ENCODE data around the gene ZNF487. TPM values are rescaled to one million over a fixed set of nuclear protein-coding genes. Genes with fewer than 3 reads are reported as not detected.
A peak's percentile ranks its signal among the peaks of the same experiment; 100 is the strongest.

The ZNF487 gene
- total RNA-seq, 1 donor from 2014 or later: 1.6 TPM

DNA sequence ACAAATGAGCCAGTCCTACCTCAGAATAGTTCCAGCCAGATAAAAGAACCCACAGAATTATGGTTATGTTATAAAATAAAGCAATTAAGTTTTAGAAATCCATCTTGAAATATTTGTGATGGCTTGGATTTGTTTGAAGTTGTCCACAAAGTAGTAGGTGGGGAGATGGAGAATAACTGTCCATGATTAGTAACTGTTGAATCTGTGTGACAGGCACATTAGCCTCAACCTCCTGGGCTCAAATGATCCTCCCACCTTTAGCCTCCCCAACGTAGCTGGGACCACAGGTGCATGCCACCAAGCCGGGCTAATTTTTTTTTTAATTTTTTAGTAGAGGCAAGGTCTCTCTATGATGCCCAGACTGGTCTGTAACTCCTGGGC lies 38.0 kb upstream of the ZNF487 start:
- H3K9me3 Mint-ChIP-seq: no peaks in the 10 kb centered on the region
- peaks cover 69% of the 10 kb centered on the region for H3K36me3 Mint-ChIP-seq (ENCODE audit: low read depth)
- peaks cover 74% of the 10 kb centered on the region for H3K4me1 Mint-ChIP-seq
- H3K27ac Mint-ChIP-seq: peak overlapping the region; percentile 85
- H3K4me3 Mint-ChIP-seq: peak overlapping the region; percentile 90
- intact Hi-C loops (cut with micrococcal nuclease): no loop called here
- H3K27me3 Mint-ChIP-seq: no peaks in the 10 kb centered on the region
- DNase-seq: no peak

- peaks cover 75% of the 10 kb centered on the region for H3K4me1 Mint-ChIP-seq
- peak overlapping the region; percentile 85 for H3K27ac Mint-ChIP-seq
- H3K36me3 Mint-ChIP-seq (ENCODE audit: low read depth): peaks cover 72% of the 10 kb centered on the region
- peak overlapping the region; percentile 96 for H3K4me3 Mint-ChIP-seq
- no peaks in the 10 kb centered on the region for H3K27me3 Mint-ChIP-seq
- no peak for DNase-seq
- intact Hi-C loops (cut with micrococcal nuclease): loop anchor here (5.0 kb wide), 1 partner anchor 597 kb away; no protein-coding TSS in a partner anchor
- no peaks in the 10 kb centered on the region for H3K9me3 Mint-ChIP-seq
These were observed 37.3 kb upstream of the ZNF487 start for GRCh38 chr10:43399320-43400310.

- no peaks in the 10 kb centered on the region for H3K9me3 Mint-ChIP-seq
- H3K4me1 Mint-ChIP-seq: peaks cover 60% of the 10 kb centered on the region
- peaks cover 70% of the 10 kb centered on the region for H3K36me3 Mint-ChIP-seq (ENCODE audit: low read depth)
- peak overlapping the region; percentile 96 for H3K4me3 Mint-ChIP-seq
- H3K27ac Mint-ChIP-seq: peak overlapping the region; percentile 68
- intact Hi-C loops (cut with micrococcal nuclease): loop anchor here (5.0 kb wide), 1 partner anchor 599 kb away; no protein-coding TSS in a partner anchor
- no peaks in the 10 kb centered on the region for H3K27me3 Mint-ChIP-seq
- DNase-seq: no peak
These were observed 35.3 kb upstream of the ZNF487 start for GRCh38 chr10:43401627-43402026.

DNA sequence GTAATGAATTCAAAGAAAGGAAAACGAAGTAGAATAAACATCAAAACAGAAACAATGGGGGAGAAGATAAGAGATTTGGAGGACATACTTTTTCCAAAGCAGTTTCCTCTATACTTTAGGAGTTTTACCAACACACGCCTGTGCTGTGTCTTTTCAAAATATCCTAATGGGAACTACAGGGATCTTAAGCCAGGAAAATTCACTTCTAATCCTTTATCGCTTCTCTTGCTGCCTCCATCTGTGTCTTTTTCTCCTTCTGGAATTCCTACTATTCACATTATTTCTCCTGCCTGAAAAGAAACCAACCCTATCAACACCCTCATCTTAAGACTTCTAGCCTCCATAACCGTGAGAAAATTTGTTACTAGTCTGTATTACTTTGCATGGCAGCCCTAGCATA lies 34.7 kb upstream of the ZNF487 start:
- peak overlapping the region; percentile 67 for H3K27ac Mint-ChIP-seq
- no peaks in the 10 kb centered on the region for H3K9me3 Mint-ChIP-seq
- H3K36me3 Mint-ChIP-seq (ENCODE audit: low read depth): peaks cover 70% of the 10 kb centered on the region
- no peak for DNase-seq
- intact Hi-C loops (cut with micrococcal nuclease): loop anchor here (5.0 kb wide), 1 partner anchor 600 kb away; no protein-coding TSS in a partner anchor
- H3K27me3 Mint-ChIP-seq: no peaks in the 10 kb centered on the region
- peaks cover 59% of the 10 kb centered on the region for H3K4me1 Mint-ChIP-seq
- peak overlapping the region; percentile 96 for H3K4me3 Mint-ChIP-seq

GRCh38 chr10:43402880-43403452 lies 33.9 kb upstream of the ZNF487 start:
- H3K4me1 Mint-ChIP-seq: peaks cover 56% of the 10 kb centered on the region
- peak overlapping the region; percentile 14 for H3K27ac Mint-ChIP-seq
- intact Hi-C loops (cut with micrococcal nuclease): loop anchor here (5.0 kb wide), 1 partner anchor 601 kb away; no protein-coding TSS in a partner anchor
- H3K4me3 Mint-ChIP-seq: peak overlapping the region; percentile 96
- peaks cover 68% of the 10 kb centered on the region for H3K36me3 Mint-ChIP-seq (ENCODE audit: low read depth)
- no peaks in the 10 kb centered on the region for H3K27me3 Mint-ChIP-seq
- H3K9me3 Mint-ChIP-seq: no peaks in the 10 kb centered on the region
- DNase-seq: no peak

DNA sequence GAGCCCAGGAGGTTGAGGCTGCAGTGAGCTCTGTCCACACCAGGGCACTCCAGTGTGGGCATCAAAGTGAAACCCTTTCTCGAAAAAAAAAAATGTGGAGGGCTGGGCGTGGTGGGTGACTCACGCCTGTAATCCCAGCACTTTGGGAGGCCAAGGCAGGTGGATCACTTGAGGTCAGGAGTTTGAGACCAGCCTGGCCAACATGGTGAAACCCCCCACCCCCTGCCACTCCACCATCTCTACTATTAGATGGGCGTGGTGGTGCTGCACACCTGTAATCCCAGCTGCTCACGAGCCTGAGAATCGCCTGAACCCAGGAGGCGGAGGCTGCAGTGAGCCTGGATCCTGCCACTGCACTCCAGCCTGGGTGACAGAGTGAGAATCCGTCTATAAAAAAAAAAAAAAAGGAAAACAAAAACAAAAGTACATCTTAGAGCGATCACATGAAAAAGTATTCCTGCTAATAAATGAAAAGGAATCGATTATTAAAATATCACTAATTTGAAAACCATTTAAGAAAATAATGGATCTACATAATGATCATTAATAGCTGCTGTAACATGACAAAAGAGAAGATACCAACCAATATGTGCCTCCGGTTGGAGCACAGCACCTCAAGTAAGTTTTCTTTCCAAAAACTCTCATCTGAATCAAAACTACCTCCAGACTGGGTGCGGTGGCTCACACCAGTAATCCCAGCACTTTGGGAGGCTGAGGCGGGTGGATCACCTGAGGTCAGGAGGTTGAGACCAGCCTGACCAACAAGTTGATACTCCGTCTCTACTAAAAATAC lies 32.8 kb upstream of the ZNF487 start:
- peaks cover 67% of the 10 kb centered on the region for H3K36me3 Mint-ChIP-seq (ENCODE audit: low read depth)
- H3K27me3 Mint-ChIP-seq: no peaks in the 10 kb centered on the region
- intact Hi-C loops (cut with micrococcal nuclease): loop anchor here (5.0 kb wide), 1 partner anchor 602 kb away; no protein-coding TSS in a partner anchor
- no peaks in the 10 kb centered on the region for H3K9me3 Mint-ChIP-seq
- H3K4me3 Mint-ChIP-seq: peak overlapping the region; percentile 96
- peak overlapping the region; percentile 86 for H3K27ac Mint-ChIP-seq
- H3K4me1 Mint-ChIP-seq: peaks cover 51% of the 10 kb centered on the region
- no peak for DNase-seq

DNA sequence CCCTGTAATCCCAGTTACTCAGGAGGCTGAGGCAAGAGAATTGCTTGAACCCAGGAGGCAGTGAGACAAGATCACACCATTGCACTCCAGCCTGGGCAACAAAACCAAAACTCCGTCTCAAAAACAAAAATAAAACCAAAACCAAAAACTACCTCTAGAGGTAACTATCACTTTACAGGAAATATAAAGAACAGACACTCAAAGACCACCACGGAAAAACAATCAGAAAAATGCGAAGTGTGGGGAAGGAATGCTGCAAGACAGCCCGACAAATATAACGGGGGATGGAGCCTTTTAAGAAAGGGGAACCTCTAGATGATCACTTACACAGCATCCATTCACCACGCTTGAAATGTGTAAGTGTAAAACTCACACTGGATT lies 32.2 kb upstream of the ZNF487 start:
- peaks cover 64% of the 10 kb centered on the region for H3K36me3 Mint-ChIP-seq (ENCODE audit: low read depth)
- peak overlapping the region; percentile 96 for H3K4me3 Mint-ChIP-seq
- DNase-seq: peak; percentile 78
- H3K9me3 Mint-ChIP-seq: no peaks in the 10 kb centered on the region
- H3K27me3 Mint-ChIP-seq: no peaks in the 10 kb centered on the region
- H3K27ac Mint-ChIP-seq: peak overlapping the region; percentile 86
- peaks cover 49% of the 10 kb centered on the region for H3K4me1 Mint-ChIP-seq
- intact Hi-C loops (cut with micrococcal nuclease): loop anchor here (5.0 kb wide), 2 partner anchors 602 to 767 kb away; partner anchors contain the start of gene ZNF33B

GRCh38 chr10:43407148-43407575 lies 29.7 kb upstream of the ZNF487 start:
- Mint-ChIP-seq H3K27me3 (no peaks in the 10 kb centered on the region), H3K27ac (peak overlapping the region; percentile 99), H3K36me3 (ENCODE audit: low read depth) (peaks cover 53% of the 10 kb centered on the region), H3K4me3 (peak overlapping the region; percentile 96), H3K9me3 (no peaks in the 10 kb centered on the region), H3K4me1 (peaks cover 38% of the 10 kb centered on the region)
- DNase-seq: peak; percentile 92
- intact Hi-C loops (cut with micrococcal nuclease): loop anchor here (1.0 to 5.0 kb wide), 2 partner anchors 10 to 770 kb away; partner anchors contain the start of gene ZNF33B

GRCh38 chr10:43407576-43408330 lies 29.2 kb upstream of the ZNF487 start:
- Mint-ChIP-seq H3K9me3 (no peaks in the 10 kb centered on the region), H3K4me1 (peaks cover 32% of the 10 kb centered on the region), H3K36me3 (ENCODE audit: low read depth) (peaks cover 48% of the 10 kb centered on the region), H3K4me3 (peak overlapping the region; percentile 96), H3K27me3 (no peaks in the 10 kb centered on the region), H3K27ac (peak overlapping the region; percentile 99)
- DNase-seq: peak; percentile 95
- intact Hi-C loops (cut with micrococcal nuclease): loop anchor here (1.0 to 5.0 kb wide), 5 partner anchors 10 to 770 kb away; partner anchors contain the start of genes BMS1, CSGALNACT2 and ZNF33B

DNA sequence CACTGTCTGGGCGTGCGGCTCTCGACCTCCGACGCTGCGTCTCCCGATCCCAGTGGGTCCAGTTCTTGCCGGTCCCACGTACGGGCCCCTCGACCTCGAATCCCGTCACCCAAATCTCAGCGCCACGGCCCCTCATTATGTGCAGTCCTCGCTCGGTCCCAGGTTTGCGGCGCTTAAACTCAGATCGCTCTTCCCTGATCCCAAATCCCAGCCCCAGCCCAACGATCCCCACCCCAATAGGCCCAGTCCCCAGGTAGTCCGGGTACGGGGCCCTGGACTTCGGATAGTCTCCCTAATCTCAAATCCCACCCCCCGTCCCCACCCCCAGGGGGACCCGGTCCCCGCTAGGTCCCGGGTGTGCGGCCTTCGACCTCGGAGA lies 28.6 kb upstream of the ZNF487 start:
- Mint-ChIP-seq H3K4me1 (peaks cover 27% of the 10 kb centered on the region), H3K36me3 (ENCODE audit: low read depth) (peaks cover 42% of the 10 kb centered on the region)

DNA sequence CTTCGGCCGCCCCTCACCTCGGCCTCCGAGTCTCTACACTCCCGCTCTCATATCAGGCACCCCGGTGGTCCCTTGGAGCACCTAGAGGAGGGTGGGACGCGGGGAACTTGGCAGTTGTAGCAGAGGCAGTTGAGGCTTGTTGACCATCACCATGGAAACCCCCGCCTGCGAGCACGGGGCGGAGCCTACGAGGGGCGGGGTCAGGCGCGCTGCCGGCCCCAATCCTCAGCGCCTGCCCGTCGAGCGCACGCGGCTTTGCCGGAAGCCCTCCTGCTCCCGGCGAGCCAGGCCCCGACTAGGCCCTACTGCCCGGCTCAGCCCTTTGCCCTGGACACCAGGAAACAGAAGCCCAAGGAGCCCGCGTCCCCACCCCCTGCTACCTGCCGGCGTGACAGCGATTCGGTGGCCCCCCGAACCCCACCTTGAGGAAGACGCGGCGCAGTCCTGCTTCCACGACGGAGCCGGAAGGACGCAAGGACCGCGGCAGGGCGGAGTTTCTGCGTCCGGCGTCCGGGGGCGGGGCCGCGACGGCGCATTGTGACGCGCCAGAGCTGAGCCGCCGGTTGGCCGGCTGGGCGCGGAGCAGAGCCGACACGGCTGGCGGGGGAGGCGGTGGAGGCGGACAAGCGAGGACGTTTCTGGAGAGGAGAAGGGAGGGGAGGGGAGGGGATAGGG lies 28.1 kb upstream of the ZNF487 start, which contains the start of gene HNRNPF:
Gene HNRNPF (minus strand): TSS at position 477 of the 675 bp plus-strand sequence. CDS start 21,302 bp downstream, outside the sequence.
- DNase-seq: peak; percentile 99
- Mint-ChIP-seq H3K9me3 (no peaks in the 10 kb centered on the region), H3K27ac (peak within 1 kb of the TSS; percentile 99), H3K4me1 (peaks cover 24% of the 10 kb centered on the region), H3K27me3 (no peaks in the 10 kb centered on the region), H3K36me3 (ENCODE audit: low read depth) (peaks cover 40% of the 10 kb centered on the region), H3K4me3 (peak within 1 kb of the TSS; percentile 96)
- intact Hi-C loops (cut with micrococcal nuclease): loop anchor here (1.0 to 5.0 kb wide), 6 partner anchors 11 to 772 kb away; partner anchors contain the start of genes BMS1, CSGALNACT2 and ZNF33B

More for the DNA sequence above, 28.6 kb upstream of the ZNF487 start:
- H3K27ac Mint-ChIP-seq: peak overlapping the region; percentile 99
- intact Hi-C loops (cut with micrococcal nuclease): loop anchor here (1.0 to 5.0 kb wide), 4 partner anchors 46 to 771 kb away; partner anchors contain the start of genes BMS1, CSGALNACT2 and ZNF33B
- peak overlapping the region; percentile 96 for H3K4me3 Mint-ChIP-seq
- no peaks in the 10 kb centered on the region for H3K9me3 Mint-ChIP-seq
- no peaks in the 10 kb centered on the region for H3K27me3 Mint-ChIP-seq
- DNase-seq: no peak
